IPS-NIHi7 (cell line): ENCODE results near the gene GPR135.

Experiments used
- DNase-seq: peaks from one replicate; pipeline ENCODE4 v3.0.0; 2012; ENCODE audit warnings: mixed read lengths; ENCODE audit errors: extremely low spot score

The GPR135 gene

GRCh38 chr14:59424341-59425071 lies 40.7 kb downstream of the GPR135 start:
- DNase-seq = no peak

GRCh38 chr14:59422069-59422881 lies 42.9 kb downstream of the GPR135 start:
- DNase-seq = no peak

- DNase-seq = no peak
Observed at GRCh38 chr14:59419303-59419702, 45.9 kb downstream of the GPR135 start.

GRCh38 chr14:59417311-59417710 lies 47.9 kb downstream of the GPR135 start:
- DNase-seq = no peak

DNA sequence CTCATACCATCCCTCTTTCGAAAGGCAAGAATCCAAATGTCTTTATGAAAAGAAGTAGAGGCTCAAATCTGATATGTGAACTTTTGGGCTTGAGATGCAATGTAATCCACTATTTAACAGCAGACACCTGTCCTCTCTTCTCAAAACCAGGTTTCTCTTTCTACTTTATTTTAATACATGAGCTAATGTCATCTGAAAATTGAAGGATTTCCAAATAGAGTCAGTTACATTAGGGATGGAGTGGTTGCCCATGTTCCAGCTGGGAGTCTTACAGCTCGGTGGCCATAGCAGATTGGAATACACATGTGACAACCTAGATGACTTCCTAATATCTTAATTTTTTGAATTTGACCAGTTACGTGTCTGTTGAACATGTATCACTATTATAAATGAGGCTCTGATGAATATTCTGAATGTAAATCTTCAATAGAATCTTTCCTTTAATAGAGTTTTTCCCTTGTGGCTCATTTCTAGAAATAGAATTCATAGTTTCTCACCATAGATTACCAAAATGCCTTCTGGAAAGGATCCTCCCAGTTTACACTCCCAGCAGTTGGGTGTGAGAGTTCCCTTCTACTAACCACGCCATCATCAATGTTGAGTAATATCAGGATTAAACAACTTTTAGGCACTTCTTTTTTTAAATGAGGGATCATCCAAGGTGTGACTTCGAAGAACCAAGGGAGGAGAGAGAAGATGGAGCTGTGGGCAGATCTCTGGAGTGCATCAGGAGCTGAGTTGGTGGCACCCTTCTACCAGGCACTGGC lies 49.2 kb downstream of the GPR135 start:
- DNase-seq = no peak
